ENCODE data around the gene FAM83B.

Gene FAM83B

GRCh38 chr6:54990001-54990400 is 143.4 kb downstream of the FAM83B start:
- Histone ChIP-seq H3K4me3 (ENCODE audit: control insufficient read depth in 1 of 7, extremely low read depth in 1 of 7, insufficient read depth in 4 of 7, low read depth in 2 of 7, low read length in 6 of 7) (no peak overlapping the region), H3K4me1 (ENCODE audit: control extremely low read depth in 1 of 4, control insufficient read depth in 4 of 4, insufficient read depth in 4 of 4, low read length in 3 of 4) (no peaks in the 10 kb centered on the region), H3K36me3 (ENCODE audit: control insufficient read depth in 4 of 4, insufficient read depth in 4 of 4, low read length in 3 of 4) (no peaks in the 10 kb centered on the region), H3K27me3 (replicated peaks in 2 of 5; ENCODE audit: control insufficient read depth in 4 of 5, insufficient read depth in 5 of 5, low read length in 4 of 5) (no peaks in the 10 kb centered on the region), H3K9me3 (ENCODE audit: control extremely low read depth in 1 of 5, control insufficient read depth in 4 of 5, insufficient read depth in 2 of 5, low read depth in 1 of 5, low read length in 4 of 5) (peaks cover 0 to 6% (median 0%) of the 10 kb centered on the region in 5 experiments), H3K27ac (ENCODE audit: insufficient read depth in 1 of 2, low read depth in 1 of 2, low read length in 2 of 2, poor library complexity in 1 of 2, severe bottlenecking in 2 of 2) (no peak overlapping the region)
- ChIA-PET POLR2A (no interaction called here), CTCF (interaction anchor here (1.1 kb wide), 1 partner anchor 13 kb away, joined by 4 read pairs; no protein-coding TSS in a partner anchor)
- DNase-seq = peak in 1 of 3 donors; percentile 16
- 0% methylated on average over 1 of the region's 3 CpGs for WGBS (ENCODE audit: insufficient coverage)
